ENCODE data around the gene YDJC. TPM values are rescaled to one million over a fixed set of nuclear protein-coding genes. Genes with fewer than 3 reads are reported as not detected.

Gene YDJC
- total and polyA plus RNA-seq, 9 of the 15 experiments (the other 6 are each of a cell fraction or from before 2014, with no cell fraction given): 13.5 to 871 (median 164) TPM

- 0 out of 2 replicates have a peak, but pooled peaks have one; percentile 20 for TF ChIP-seq RREB1 (CRISPR knock-in tag; IDR thresholded peaks at IDR 0.05)
- no peak for TF ChIP-seq SREBF2 (CRISPR knock-in tag; IDR thresholded peaks at IDR 0.05)
- peak; percentile 67 for TF ChIP-seq ZNF263 (CRISPR knock-in tag; IDR thresholded peaks at IDR 0.05; ENCODE audit: borderline replicate concordance)
- peak; percentile 67; the same call in 1 of the 2 replicates for TF ChIP-seq ZNF165 (CRISPR knock-in tag; IDR thresholded peaks at IDR 0.05; ENCODE audit: borderline replicate concordance)
- no peak for TF ChIP-seq COPS2 (conservative IDR thresholded peaks at IDR 0.05)
- no peak for TF ChIP-seq NFRKB (IDR thresholded peaks at IDR 0.05; ENCODE audit: low read depth)
- TF ChIP-seq TAF9B (IDR thresholded peaks at IDR 0.05; ENCODE audit: partially characterized antibody): no peak
- TF ChIP-seq ZNF431 (CRISPR knock-in tag; IDR thresholded peaks at IDR 0.05): no peak
- no peak for TF ChIP-seq U2AF1 (optimal IDR thresholded peaks at IDR 0.05; ENCODE audit: low read depth, low read length)
- TF ChIP-seq ATF7 (IDR thresholded peaks at IDR 0.05): no peak
- TF ChIP-seq THAP7 (CRISPR knock-in tag; IDR thresholded peaks at IDR 0.05): no peak
- no peak for TF ChIP-seq RCOR1 (IDR thresholded peaks at IDR 0.05; ENCODE audit: borderline replicate concordance in 1 of 2, low read depth in 2 of 2, low read length in 2 of 2)
- TF ChIP-seq ARHGAP35 (IDR thresholded peaks at IDR 0.05; ENCODE audit: partially characterized antibody): no peak
- no peak for TF ChIP-seq KDM4B (IDR thresholded peaks at IDR 0.05; ENCODE audit: borderline replicate concordance in 2 of 2, low read depth in 1 of 2)
- peak; percentile 68; the same call in 1 of the 2 replicates for TF ChIP-seq ZBTB1 (CRISPR knock-in tag; IDR thresholded peaks at IDR 0.05; ENCODE audit: borderline replicate concordance, low read depth)
- TF ChIP-seq POLR2H (tag; IDR thresholded peaks at IDR 0.05; ENCODE audit: low read depth): no peak
- no peak for TF ChIP-seq NFATC3 (IDR thresholded peaks at IDR 0.05)
- TF ChIP-seq SMAD4 (CRISPR knock-in tag; conservative IDR thresholded peaks at IDR 0.05): 0 out of 2 replicates have a peak, but pooled peaks have one; percentile 20
- TF ChIP-seq XRCC3 (IDR thresholded peaks at IDR 0.05): no peak
- TF ChIP-seq TFAP4 (CRISPR knock-in tag; IDR thresholded peaks at IDR 0.05; ENCODE audit: borderline replicate concordance): peak; percentile 36; the same call in 1 of the 2 replicates
- TF ChIP-seq ZNF445 (CRISPR knock-in tag; IDR thresholded peaks at IDR 0.05; ENCODE audit: low read depth): no peak
These were observed 46.8 kb downstream of the YDJC start (continued) for GRCh38 chr22:21582801-21583740.

All from K562 (cell line).